ENCODE data around the gene TTLL9. TPM values are rescaled to one million over a fixed set of nuclear protein-coding genes. Genes with fewer than 3 reads are reported as not detected.

Gene TTLL9
- total RNA-seq, 4 donors from 2014 or later, result 0.16 TPM; not detected in 3

- intact Hi-C loops (cut with DNase I; ENCODE audit: low total_unique reads), result no loop called here
- H3K4me3 ChIP-seq (ENCODE audit: low read depth, poor library complexity, severe bottlenecking), result no peak overlapping the region
- no peak for DNase-seq (ENCODE audit: low spot score in 2 of 2)
- 93 to 97% methylated on average over 17 of the region's 17 CpGs for WGBS, 2 donors
- no peak for TF ChIP-seq POLR2A (IDR thresholded peaks at IDR 0.05)
- TF ChIP-seq CTCF (IDR thresholded peaks at IDR 0.05), result no peak
Observed at GRCh38 chr20:31909253-31910070, 39.0 kb downstream of the TTLL9 start.

DNA sequence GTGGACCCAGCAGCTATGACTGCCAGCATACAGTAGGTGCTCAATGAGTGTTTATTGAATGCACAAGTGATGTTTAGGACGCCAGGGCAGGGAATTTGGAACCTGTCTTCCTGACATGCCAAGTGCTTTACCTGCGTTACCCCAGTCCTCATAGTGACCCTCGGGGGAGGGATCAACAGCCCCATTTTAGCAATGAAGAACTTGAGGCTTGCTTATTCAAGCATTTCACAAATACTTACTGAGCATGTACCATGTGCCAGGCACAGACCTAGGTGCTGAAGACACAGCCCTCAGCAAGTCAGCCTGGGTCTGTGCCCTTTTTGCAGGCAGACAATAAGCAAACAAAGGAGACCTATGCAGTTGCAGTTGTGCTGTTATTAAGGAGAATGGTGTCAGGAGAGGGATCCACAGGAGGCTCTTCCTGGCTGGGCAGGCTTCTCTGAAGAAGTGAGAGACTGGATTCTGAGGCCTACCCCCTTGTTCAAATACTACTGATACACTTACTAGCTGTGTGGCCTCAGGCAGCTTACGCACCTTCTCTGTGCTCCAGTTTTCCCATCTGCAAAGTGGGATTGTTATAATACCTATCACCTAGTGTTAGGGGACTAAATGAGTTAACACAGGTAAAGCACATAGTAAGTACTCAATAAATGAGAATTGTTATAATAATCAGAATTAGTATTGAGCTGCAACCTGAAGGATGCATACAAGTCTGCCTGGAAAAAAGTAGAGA, 39.8 kb downstream of the TTLL9 start:
- TF ChIP-seq CTCF (IDR thresholded peaks at IDR 0.05) (no peak), POLR2A (IDR thresholded peaks at IDR 0.05) (no peak)
- WGBS, 2 donors, result 87 to 92% methylated on average over 4 of the region's 4 CpGs
- no peak for DNase-seq (ENCODE audit: low spot score in 2 of 2)
- intact Hi-C loops (cut with DNase I; ENCODE audit: low total_unique reads), result no loop called here
- no peak overlapping the region for H3K4me3 ChIP-seq (ENCODE audit: low read depth, poor library complexity, severe bottlenecking)

GRCh38 chr20:31913431-31914157, 43.2 kb downstream of the TTLL9 start:
- H3K4me3 ChIP-seq (ENCODE audit: low read depth, poor library complexity, severe bottlenecking), result no peak overlapping the region
- intact Hi-C loops (cut with DNase I; ENCODE audit: low total_unique reads), result no loop called here
- 85 to 86% methylated on average over 15 of the region's 15 CpGs for WGBS, 2 donors
- no peak for TF ChIP-seq CTCF (IDR thresholded peaks at IDR 0.05)
- no peak for TF ChIP-seq POLR2A (IDR thresholded peaks at IDR 0.05)
- no peak for DNase-seq (ENCODE audit: low spot score in 2 of 2)

DNA sequence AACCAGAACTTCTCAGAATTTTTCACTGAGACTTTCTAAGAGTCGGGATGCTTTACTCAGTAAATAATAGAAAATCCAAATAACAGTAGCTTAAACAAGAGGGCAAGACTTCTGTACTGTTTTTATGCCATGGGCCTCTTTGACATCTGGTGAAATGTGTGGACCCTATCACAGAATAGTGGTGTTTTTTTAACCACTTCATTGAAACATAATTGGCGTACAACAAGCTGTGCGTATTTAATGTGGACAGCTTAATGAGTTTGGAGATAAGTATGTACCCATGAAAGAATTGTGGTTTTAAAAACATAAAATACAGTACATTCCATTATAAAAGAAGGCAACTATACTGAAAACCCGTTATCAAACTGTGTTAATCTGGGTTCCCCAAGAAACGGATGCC, 43.7 kb downstream of the TTLL9 start:
- no peak overlapping the region for H3K4me3 ChIP-seq (ENCODE audit: low read depth, poor library complexity, severe bottlenecking)
- intact Hi-C loops (cut with DNase I; ENCODE audit: low total_unique reads), result no loop called here
- WGBS, 2 donors, result 79 to 80% methylated on average over 5 of the region's 5 CpGs
- TF ChIP-seq POLR2A (IDR thresholded peaks at IDR 0.05) (no peak), CTCF (IDR thresholded peaks at IDR 0.05) (no peak)
- DNase-seq (ENCODE audit: low spot score in 2 of 2), result no peak

GRCh38 chr20:31915491-31916280, 45.3 kb downstream of the TTLL9 start:
- 68% methylated on average over 7 of the region's 7 CpGs for WGBS, 2 donors
- H3K4me3 ChIP-seq (ENCODE audit: low read depth, poor library complexity, severe bottlenecking), result no peak overlapping the region
- DNase-seq (ENCODE audit: low spot score in 2 of 2), result no peak
- intact Hi-C loops (cut with DNase I; ENCODE audit: low total_unique reads), result no loop called here
- TF ChIP-seq POLR2A (IDR thresholded peaks at IDR 0.05), result no peak
- no peak for TF ChIP-seq CTCF (IDR thresholded peaks at IDR 0.05)

Data from lower leg skin (tissue), 4 donors.